ENCODE results near the gene GLT6D1. TPM values are rescaled to one million over a fixed set of nuclear protein-coding genes. Genes with fewer than 3 reads are reported as not detected.

Gene GLT6D1
- total and polyA plus RNA-seq, 2 of the 8 experiments (the other 6 are each of a cell fraction or from before 2014, with no cell fraction given), result 1.3 to 2.1 TPM

GRCh38 chr9:135613946-135614805, 25.2 kb downstream of the GLT6D1 start (continued):
- TF ChIP-seq CHD7 (IDR thresholded peaks at IDR 0.05; ENCODE audit: insufficient replicate concordance, low read length), result no peak
- no peak for TF ChIP-seq YY1 (IDR thresholded peaks at IDR 0.05; ENCODE audit: low read depth, low read length)
- TF ChIP-seq POU5F1 (IDR thresholded peaks at IDR 0.05; ENCODE audit: low read depth, low read length), result no peak
- TF ChIP-seq GABPA (IDR thresholded peaks at IDR 0.05; ENCODE audit: borderline replicate concordance, insufficient read depth, low read length), result no peak
- no peak for TF ChIP-seq MAX (IDR thresholded peaks at IDR 0.05)
- no peak for TF ChIP-seq CREB1 (IDR thresholded peaks at IDR 0.05)
- no peak for TF ChIP-seq ATF2 (IDR thresholded peaks at IDR 0.05; ENCODE audit: low read length)

All from H1 (cell line).